Measurements from ENCODE around the gene MYPN. TPM values are rescaled to one million over a fixed set of nuclear protein-coding genes. Genes with fewer than 3 reads are reported as not detected.

MYPN gene
- total and polyA plus RNA-seq, 4 donors: 0.01 to 0.08 (median 0.03) TPM; not detected in 1

GRCh38 chr10:68188835-68189234 lies 79.5 kb downstream of the MYPN start:
- no peaks in the 10 kb centered on the region for H3K36me3 ChIP-seq (ENCODE audit: control insufficient read depth in 4 of 4, insufficient read depth in 3 of 4, low read depth in 1 of 4, low read length in 3 of 4)
- no peak overlapping the region for H3K27ac ChIP-seq (ENCODE audit: low read depth in 1 of 2, low read length in 2 of 2)
- WGBS: 88% methylated on average over 6 of the region's 6 CpGs
- no peaks in the 10 kb centered on the region for H3K27me3 ChIP-seq (ENCODE audit: control insufficient read depth in 4 of 4, insufficient read depth in 4 of 4, low read length in 3 of 4)
- DNase-seq (ENCODE audit: low spot score): no peak
- no peak for TF ChIP-seq FOXA2 (IDR thresholded peaks at IDR 0.05)
- no peaks in the 10 kb centered on the region for H3K4me1 ChIP-seq (ENCODE audit: control insufficient read depth in 4 of 4, insufficient read depth in 4 of 4, low read length in 3 of 4)
- H3K9me3 ChIP-seq (ENCODE audit: control insufficient read depth in 4 of 4, low read length in 3 of 4): no peaks in the 10 kb centered on the region
- no peak overlapping the region for H3K9ac ChIP-seq (ENCODE audit: low read depth in 1 of 2, low read length in 2 of 2)
- no peak overlapping the region for H3K4me3 ChIP-seq (ENCODE audit: low read depth in 1 of 3, low read length in 3 of 3)

- Histone ChIP-seq H3K27ac (ENCODE audit: low read depth in 1 of 2, low read length in 2 of 2) (no peak overlapping the region), H3K9me3 (ENCODE audit: control insufficient read depth in 4 of 4, low read length in 3 of 4) (no peaks in the 10 kb centered on the region), H3K4me3 (ENCODE audit: low read depth in 1 of 3, low read length in 3 of 3) (no peak overlapping the region), H3K9ac (ENCODE audit: low read depth in 1 of 2, low read length in 2 of 2) (no peak overlapping the region), H3K4me1 (ENCODE audit: control insufficient read depth in 4 of 4, insufficient read depth in 4 of 4, low read length in 3 of 4) (no peaks in the 10 kb centered on the region), H3K27me3 (ENCODE audit: control insufficient read depth in 4 of 4, insufficient read depth in 4 of 4, low read length in 3 of 4) (no peaks in the 10 kb centered on the region), H3K36me3 (ENCODE audit: control insufficient read depth in 4 of 4, insufficient read depth in 3 of 4, low read depth in 1 of 4, low read length in 3 of 4) (no peaks in the 10 kb centered on the region)
- no peak for DNase-seq (ENCODE audit: low spot score)
- 83% methylated on average over 3 of the region's 3 CpGs for WGBS
- no peak for TF ChIP-seq REST (IDR thresholded peaks at IDR 0.05)
- no peak for TF ChIP-seq CTCF (IDR thresholded peaks at IDR 0.05; ENCODE audit: low read depth, low read length, missing input control)
- TF ChIP-seq EGR1 (IDR thresholded peaks at IDR 0.05; ENCODE audit: low read depth in 2 of 2): no peak
- TF ChIP-seq FOXA1 (IDR thresholded peaks at IDR 0.05): no peak
- no peak for TF ChIP-seq JUND (IDR thresholded peaks at IDR 0.05)
- TF ChIP-seq ZBTB33 (IDR thresholded peaks at IDR 0.05): no peak
- TF ChIP-seq MAX (IDR thresholded peaks at IDR 0.05): no peak
- TF ChIP-seq NR2F2 (IDR thresholded peaks at IDR 0.05): no peak
- TF ChIP-seq HNF4G (IDR thresholded peaks at IDR 0.05): no peak
- TF ChIP-seq HNF4A (conservative IDR thresholded peaks at IDR 0.05): no peak
- no peak for TF ChIP-seq SP1 (IDR thresholded peaks at IDR 0.05)
- no peak for TF ChIP-seq TAF1 (conservative IDR thresholded peaks at IDR 0.05)
- no peak for TF ChIP-seq GABPA (IDR thresholded peaks at IDR 0.05 in 1 of 2, conservative IDR thresholded peaks at IDR 0.05 in 1 of 2)
- no peak for TF ChIP-seq RXRA (IDR thresholded peaks at IDR 0.05)
- no peak for TF ChIP-seq ATF3 (IDR thresholded peaks at IDR 0.05)
- no peak for TF ChIP-seq FOXA2 (IDR thresholded peaks at IDR 0.05)
Measured at GRCh38 chr10:68192113-68192512, 82.8 kb downstream of the MYPN start.
